ENCODE data around the gene CABYR. TPM values are rescaled to one million over a fixed set of nuclear protein-coding genes. Genes with fewer than 3 reads are reported as not detected.

CABYR gene
- not detected for total RNA-seq

- Histone ChIP-seq H3K4me3 (peak within 1 kb of the TSS; percentile 76 to 77), H3K27ac (peak within 1 kb of the TSS; percentile 55 to 69), H3K27me3 (no peaks in the 10 kb centered on the region), H3K36me3 (no peaks in the 10 kb centered on the region), H3K4me1 (peaks cover 0 to 6% of the 10 kb centered on the region in 2 donors), H3K9me3 (no peaks in the 10 kb centered on the region)
- peak; percentile 45 to 89 for DNase-seq (ENCODE audit: low spot score in 2 of 2)
- TF ChIP-seq CTCF (IDR thresholded peaks at IDR 0.05): no peak
- intact Hi-C loops (cut with DNase I): loop anchor here (1.0 kb wide), 1 partner anchor 133 kb away; no protein-coding TSS in a partner anchor
Observed at GRCh38 chr18:24138789-24139616, at the start of gene CABYR. Gene CABYR (plus strand): TSS chr18:24139062. CDS start chr18:24143115, 4,053 bp downstream.

DNA sequence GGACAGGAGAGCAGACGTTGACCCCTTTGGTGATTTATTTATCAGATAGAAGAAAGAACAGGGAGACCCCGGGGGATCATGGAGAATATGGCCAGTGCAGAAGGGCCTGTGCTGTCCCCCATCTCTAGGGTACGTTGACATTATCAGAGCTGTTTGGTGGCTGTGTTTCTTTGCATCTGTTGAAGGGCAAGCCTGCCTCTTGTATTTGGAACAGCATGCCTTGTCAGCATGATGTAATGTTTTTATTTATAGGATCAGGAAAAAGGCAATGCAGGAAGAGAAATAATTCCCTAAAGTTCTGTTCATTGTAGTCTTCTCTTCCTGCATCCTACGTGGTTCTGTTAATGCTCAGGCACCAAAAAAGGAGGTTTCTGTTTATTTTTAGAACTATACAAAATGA lies 49.8 kb upstream of the CABYR start:
- Histone ChIP-seq H3K9me3 (no peaks in the 10 kb centered on the region), H3K4me1 (no peaks in the 10 kb centered on the region), H3K27me3 (no peaks in the 10 kb centered on the region), H3K4me3 (no peak overlapping the region), H3K36me3 (no peaks in the 10 kb centered on the region), H3K27ac (no peak overlapping the region)
- no peak for DNase-seq (ENCODE audit: low spot score in 2 of 2)
- no peak for TF ChIP-seq CTCF (IDR thresholded peaks at IDR 0.05)
- intact Hi-C loops (cut with DNase I): no loop called here

GRCh38 chr18:24089515-24090337 lies 49.1 kb upstream of the CABYR start:
- no peak for TF ChIP-seq CTCF (IDR thresholded peaks at IDR 0.05)
- intact Hi-C loops (cut with DNase I): no loop called here
- no peaks in the 10 kb centered on the region for H3K36me3 ChIP-seq
- no peak overlapping the region for H3K27ac ChIP-seq
- H3K27me3 ChIP-seq: no peaks in the 10 kb centered on the region
- no peaks in the 10 kb centered on the region for H3K4me1 ChIP-seq
- H3K4me3 ChIP-seq: no peak overlapping the region
- H3K9me3 ChIP-seq: no peaks in the 10 kb centered on the region
- no peak for DNase-seq (ENCODE audit: low spot score in 2 of 2)

DNA sequence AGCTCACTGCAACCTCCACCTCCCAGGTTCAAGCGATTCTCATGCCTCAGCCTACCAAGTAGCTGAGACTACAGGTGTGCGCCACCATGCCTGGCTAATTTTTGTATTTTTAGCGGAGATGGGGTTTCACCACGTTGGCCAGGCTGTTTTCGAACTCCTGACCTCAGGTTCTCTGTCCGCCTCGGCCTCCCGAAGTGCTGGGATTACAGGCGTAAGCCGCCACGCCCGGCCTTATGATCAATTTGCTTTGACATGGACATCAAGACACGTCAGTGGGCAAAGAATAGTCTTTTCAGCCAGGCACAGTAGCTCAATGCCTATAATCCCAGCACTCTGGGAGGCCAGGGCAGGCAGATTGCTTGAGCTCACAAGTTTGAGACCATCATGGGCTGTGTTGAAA lies 48.0 kb upstream of the CABYR start:
- H3K9me3 ChIP-seq: no peaks in the 10 kb centered on the region
- no peak for TF ChIP-seq CTCF (IDR thresholded peaks at IDR 0.05)
- intact Hi-C loops (cut with DNase I): no loop called here
- no peaks in the 10 kb centered on the region for H3K4me1 ChIP-seq
- no peak overlapping the region for H3K4me3 ChIP-seq
- no peaks in the 10 kb centered on the region for H3K27me3 ChIP-seq
- no peak for DNase-seq (ENCODE audit: low spot score in 2 of 2)
- no peaks in the 10 kb centered on the region for H3K36me3 ChIP-seq
- H3K27ac ChIP-seq: no peak overlapping the region

GRCh38 chr18:24094561-24094960 lies 44.3 kb upstream of the CABYR start:
- no peaks in the 10 kb centered on the region for H3K4me1 ChIP-seq
- no peak overlapping the region for H3K4me3 ChIP-seq
- H3K36me3 ChIP-seq: no peaks in the 10 kb centered on the region
- peaks cover 0 to 13% of the 10 kb centered on the region in 2 donors for H3K9me3 ChIP-seq
- intact Hi-C loops (cut with DNase I): no loop called here
- no peaks in the 10 kb centered on the region for H3K27me3 ChIP-seq
- no peak for TF ChIP-seq CTCF (IDR thresholded peaks at IDR 0.05)
- no peak overlapping the region for H3K27ac ChIP-seq
- DNase-seq (ENCODE audit: low spot score in 2 of 2): no peak

Measured in ascending aorta (tissue), 2 donors.